Measurements from ENCODE around the gene DDX41. TPM values are rescaled to one million over a fixed set of nuclear protein-coding genes. Genes with fewer than 3 reads are reported as not detected.
A peak's percentile ranks its signal among the peaks of the same experiment; 100 is the strongest.

The DDX41 gene
- total RNA-seq, 1 experiment from 2014 or later = 137 TPM

DNA sequence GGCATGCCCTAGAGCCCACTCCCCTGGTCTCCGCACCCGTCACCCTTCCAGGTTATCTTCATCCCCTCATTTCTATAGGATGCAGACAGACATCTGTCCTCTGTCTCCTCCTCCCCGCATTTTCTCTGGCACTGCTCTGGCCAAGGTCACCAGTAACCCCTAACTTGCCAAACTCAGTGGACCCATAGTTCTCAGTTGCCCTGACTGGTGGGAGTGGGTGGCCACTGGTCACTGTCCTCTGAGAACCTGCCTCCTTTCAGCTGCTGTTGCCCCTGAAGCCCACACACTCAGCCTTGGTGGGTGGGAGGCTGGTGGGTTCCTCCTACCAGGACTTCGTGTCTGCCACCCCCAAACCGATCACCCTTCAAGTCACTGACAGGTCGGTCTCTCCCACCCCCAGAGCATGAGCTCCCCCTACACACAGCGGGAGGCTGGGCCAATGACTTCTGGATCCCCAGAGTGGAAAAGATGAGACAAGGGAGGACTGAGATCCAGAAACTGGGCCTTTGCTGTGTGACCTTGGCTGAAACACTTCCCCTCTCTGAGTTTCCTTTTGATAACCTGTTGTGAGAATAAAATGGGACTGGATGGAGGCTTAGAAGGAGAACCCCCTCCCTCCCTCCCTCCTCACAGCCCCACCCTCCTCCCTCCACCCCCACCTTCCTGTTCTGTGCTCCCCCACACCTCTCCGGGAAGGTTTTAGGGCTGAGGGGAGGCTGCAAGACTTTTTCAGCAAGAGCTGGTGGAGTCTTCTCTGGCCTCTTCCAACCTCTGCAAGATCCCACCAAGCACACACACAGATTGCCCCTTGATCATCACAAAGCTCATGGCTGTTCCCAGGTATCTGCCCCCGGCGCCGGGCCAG, 41.0 kb downstream of the DDX41 start:
- DNase-seq = no peak
- no peak overlapping the region for H3K27ac Mint-ChIP-seq (ENCODE audit: unreplicated experiment)
- H3K4me1 Mint-ChIP-seq (ENCODE audit: low read depth, unreplicated experiment) = peaks cover 26% of the 10 kb centered on the region
- peak overlapping the region; percentile 39 for H3K4me3 Mint-ChIP-seq (ENCODE audit: unreplicated experiment)
- Histone ChIP-seq H3K4me3 (ENCODE audit: low read depth, low read length) (no peak overlapping the region), H3K9me3 (no peaks in the 10 kb centered on the region), H3K4me1 (peaks cover 20% of the 10 kb centered on the region), H3K36me3 (ENCODE audit: control insufficient read depth, insufficient read depth, low read length) (no peaks in the 10 kb centered on the region; the same call in 1 of the 2 replicates), H3K27me3 (replicated peaks; ENCODE audit: control insufficient read depth, insufficient read depth, low read length) (no peaks in the 10 kb centered on the region)
- BruUV-seq (replicated peaks) = no TSS peak
- ChIA-PET CTCF (no interaction called here), POLR2A (interaction anchor here (1.3 to 2.4 kb wide), 2 partner anchors 21 to 22 kb away, joined by 4 to 8 read pairs; partner anchors contain the start of gene PDLIM7)
- TF ChIP-seq, protein P1, sequence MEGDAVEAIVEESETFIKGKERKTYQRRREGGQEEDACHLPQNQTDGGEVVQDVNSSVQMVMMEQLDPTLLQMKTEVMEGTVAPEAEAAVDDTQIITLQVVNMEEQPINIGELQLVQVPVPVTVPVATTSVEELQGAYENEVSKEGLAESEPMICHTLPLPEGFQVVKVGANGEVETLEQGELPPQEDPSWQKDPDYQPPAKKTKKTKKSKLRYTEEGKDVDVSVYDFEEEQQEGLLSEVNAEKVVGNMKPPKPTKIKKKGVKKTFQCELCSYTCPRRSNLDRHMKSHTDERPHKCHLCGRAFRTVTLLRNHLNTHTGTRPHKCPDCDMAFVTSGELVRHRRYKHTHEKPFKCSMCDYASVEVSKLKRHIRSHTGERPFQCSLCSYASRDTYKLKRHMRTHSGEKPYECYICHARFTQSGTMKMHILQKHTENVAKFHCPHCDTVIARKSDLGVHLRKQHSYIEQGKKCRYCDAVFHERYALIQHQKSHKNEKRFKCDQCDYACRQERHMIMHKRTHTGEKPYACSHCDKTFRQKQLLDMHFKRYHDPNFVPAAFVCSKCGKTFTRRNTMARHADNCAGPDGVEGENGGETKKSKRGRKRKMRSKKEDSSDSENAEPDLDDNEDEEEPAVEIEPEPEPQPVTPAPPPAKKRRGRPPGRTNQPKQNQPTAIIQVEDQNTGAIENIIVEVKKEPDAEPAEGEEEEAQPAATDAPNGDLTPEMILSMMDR (IDR thresholded peaks at IDR 0.05; ENCODE audit: insufficient read depth in 1 of 2, low read depth in 1 of 2, low read length in 1 of 2, severe bottlenecking in 1 of 2, unreplicated experiment in 1 of 2) = no peak
- H3K9me3 Mint-ChIP-seq (ENCODE audit: unreplicated experiment) = no peaks in the 10 kb centered on the region
- intact Hi-C loops (cut with micrococcal nuclease; ENCODE audit: unreplicated experiment) = no loop called here
- H3K36me3 Mint-ChIP-seq (ENCODE audit: insufficient read depth, unreplicated experiment) = peaks cover 23% of the 10 kb centered on the region
- H3K27me3 Mint-ChIP-seq (ENCODE audit: insufficient read depth, unreplicated experiment) = no peaks in the 10 kb centered on the region

DNA sequence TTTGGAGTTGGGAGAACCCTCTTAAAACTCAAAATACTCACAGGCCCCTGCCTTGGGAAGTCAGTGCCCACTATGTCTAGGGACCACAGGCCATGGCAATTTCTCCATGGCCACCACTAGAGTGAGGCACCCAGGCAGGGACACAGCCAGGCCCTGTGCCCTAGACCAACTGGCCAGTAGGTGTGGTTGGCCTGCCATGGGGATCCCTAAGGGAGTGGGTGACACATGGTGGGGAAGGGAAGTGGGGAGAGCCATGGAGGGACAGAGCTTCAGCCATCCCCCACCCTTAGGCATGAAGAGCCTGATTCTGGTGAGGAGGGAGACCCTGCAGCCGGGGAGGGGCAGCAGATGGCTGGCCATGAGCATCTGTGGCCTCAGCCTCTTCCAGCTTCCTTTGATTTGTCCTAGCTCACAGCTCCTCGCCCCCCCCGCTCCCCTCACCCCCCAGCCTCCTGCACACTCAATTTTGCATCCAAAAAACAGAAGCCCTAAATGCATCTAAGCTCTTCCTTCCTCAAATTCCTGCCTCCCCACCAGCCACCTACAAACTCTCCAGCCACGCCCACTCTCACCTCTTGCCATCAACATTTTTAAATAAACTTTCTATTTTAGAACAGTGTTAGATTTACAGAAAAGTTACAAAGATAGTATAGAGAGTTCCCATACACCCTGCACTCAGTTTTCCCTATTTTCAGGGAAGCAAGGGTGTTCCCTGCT, 41.8 kb downstream of the DDX41 start:
- no peak for DNase-seq
- peaks cover 27% of the 10 kb centered on the region for H3K4me1 ChIP-seq
- no peak overlapping the region for H3K4me3 ChIP-seq (ENCODE audit: low read depth, low read length)
- TF ChIP-seq, protein P1 (IDR thresholded peaks at IDR 0.05; ENCODE audit: insufficient read depth in 1 of 2, low read depth in 1 of 2, low read length in 1 of 2, severe bottlenecking in 1 of 2, unreplicated experiment in 1 of 2) = no peak
- no peak overlapping the region for H3K27ac Mint-ChIP-seq (ENCODE audit: unreplicated experiment)
- H3K27me3 Mint-ChIP-seq (ENCODE audit: insufficient read depth, unreplicated experiment) = no peaks in the 10 kb centered on the region
- intact Hi-C loops (cut with micrococcal nuclease; ENCODE audit: unreplicated experiment) = no loop called here
- CTCF ChIA-PET = interaction anchor here (3.7 kb wide), 1 partner anchor 18 kb away, joined by 19 read pairs; no protein-coding TSS in a partner anchor
- POLR2A ChIA-PET = interaction anchor here (1.3 kb wide), 1 partner anchor 23 kb away, joined by 4 read pairs; the partner anchor contains the start of gene PDLIM7
- H3K9me3 ChIP-seq = no peaks in the 10 kb centered on the region
- BruUV-seq (replicated peaks) = no TSS peak
- H3K36me3 ChIP-seq (ENCODE audit: control insufficient read depth, insufficient read depth, low read length) = peaks cover 1% of the 10 kb centered on the region; the same call in 1 of the 2 replicates
- no peaks in the 10 kb centered on the region for H3K9me3 Mint-ChIP-seq (ENCODE audit: unreplicated experiment)
- H3K36me3 Mint-ChIP-seq (ENCODE audit: insufficient read depth, unreplicated experiment) = peaks cover 23% of the 10 kb centered on the region
- H3K4me1 Mint-ChIP-seq (ENCODE audit: low read depth, unreplicated experiment) = peaks cover 33% of the 10 kb centered on the region
- no peaks in the 10 kb centered on the region for H3K27me3 ChIP-seq (replicated peaks; ENCODE audit: control insufficient read depth, insufficient read depth, low read length)
- peak overlapping the region; percentile 74 for H3K4me3 Mint-ChIP-seq (ENCODE audit: unreplicated experiment)

DNA sequence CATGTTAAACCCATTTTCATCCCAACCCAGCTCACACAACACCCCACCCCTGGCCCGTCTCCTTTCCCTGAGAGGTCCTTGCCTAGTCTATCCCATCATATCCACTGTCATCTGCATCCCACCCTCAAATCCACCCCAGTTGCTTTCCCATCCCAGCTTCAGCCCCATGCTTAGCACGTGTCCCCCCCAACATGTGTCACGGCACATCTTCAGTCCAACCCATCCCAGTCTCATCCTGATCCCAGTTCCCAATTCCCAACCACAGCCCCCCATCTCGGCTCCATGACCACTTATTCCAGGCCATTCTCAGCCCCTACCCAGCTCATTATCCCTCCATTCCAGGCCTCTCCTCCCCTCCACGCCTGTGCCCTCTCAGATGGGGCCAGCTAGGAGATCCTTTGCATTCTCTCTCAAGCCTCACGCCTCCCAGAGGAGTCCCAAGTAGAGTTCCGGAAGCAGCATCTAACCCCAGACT, 42.7 kb downstream of the DDX41 start:
- BruUV-seq (replicated peaks) = no TSS peak
- TF ChIP-seq, protein P1 (IDR thresholded peaks at IDR 0.05; ENCODE audit: insufficient read depth in 1 of 2, low read depth in 1 of 2, low read length in 1 of 2, severe bottlenecking in 1 of 2, unreplicated experiment in 1 of 2) = no peak
- ChIA-PET CTCF (interaction anchor here (1.0 to 3.7 kb wide), 3 partner anchors 17 to 69 kb away, joined by 3 to 19 read pairs (median 5); no protein-coding TSS in a partner anchor), POLR2A (interaction anchor here (1.3 kb wide), 1 partner anchor 24 kb away, joined by 4 read pairs; the partner anchor contains the start of gene PDLIM7)
- intact Hi-C loops (cut with micrococcal nuclease; ENCODE audit: unreplicated experiment) = no loop called here
- no peaks in the 10 kb centered on the region for H3K27me3 ChIP-seq (replicated peaks; ENCODE audit: control insufficient read depth, insufficient read depth, low read length)
- Mint-ChIP-seq H3K4me1 (ENCODE audit: low read depth, unreplicated experiment) (peaks cover 34% of the 10 kb centered on the region), H3K36me3 (ENCODE audit: insufficient read depth, unreplicated experiment) (peaks cover 23% of the 10 kb centered on the region), H3K9me3 (ENCODE audit: unreplicated experiment) (no peaks in the 10 kb centered on the region), H3K27ac (ENCODE audit: unreplicated experiment) (peak overlapping the region; percentile 11), H3K4me3 (ENCODE audit: unreplicated experiment) (peak overlapping the region; percentile 74), H3K27me3 (ENCODE audit: insufficient read depth, unreplicated experiment) (no peaks in the 10 kb centered on the region)
- peak overlapping the region; percentile 86; the same call in 1 of the 2 replicates for H3K4me3 ChIP-seq (ENCODE audit: low read depth, low read length)
- H3K9me3 ChIP-seq = no peaks in the 10 kb centered on the region
- DNase-seq = no peak
- peaks cover 1% of the 10 kb centered on the region; the same call in 1 of the 2 replicates for H3K36me3 ChIP-seq (ENCODE audit: control insufficient read depth, insufficient read depth, low read length)
- peaks cover 35% of the 10 kb centered on the region for H3K4me1 ChIP-seq

Data from Caco-2 (cell line).